Tibial artery (tissue), 4 donors: Measurements from ENCODE around the gene DRAP1.

ENCODE experiments used
- DNase-seq, 2 donors: peaks; one replicate each; pipeline ENCODE4 v3.0.0-alpha.2; 2019
- H3K27ac ChIP-seq, 2 donors: fragments of 200-600 bp; sonication (generic) in 1 of 2; 1 replicate in 1 of 2; 2 replicates in 1 of 2; pipeline ENCODE4 v1.5.1; 2018 to 2019; ENCODE audit warnings: mild to moderate bottlenecking in 1 of 2
- H3K27me3 ChIP-seq, 2 donors: fragments of 200-600 bp; sonication (generic) in 1 of 2; one replicate each; pipeline versions ENCODE4 v1.5.1 to v1.6.0; 2016 to 2019
- H3K36me3 ChIP-seq, 3 donors: fragments of 200-600 bp; sonication (generic) in 2 of 3; one replicate each; pipeline ENCODE4 v1.5.1; 2016 to 2019; ENCODE audit warnings: mild to moderate bottlenecking in 2 of 3
- H3K4me1 ChIP-seq, 4 donors: fragments of 200-600 bp; sonication (generic) in 2 of 4; 1 replicate in 3 of 4; 2 replicates in 1 of 4; pipeline ENCODE4 v1.5.1; 2016 to 2019
- H3K4me3 ChIP-seq, 2 donors: fragments of 200-600 bp; sonication (generic) in 1 of 2; 1 replicate in 1 of 2; 2 replicates in 1 of 2; pipeline ENCODE4 v1.5.1; 2018 to 2019; ENCODE audit warnings: mild to moderate bottlenecking in 2 of 2
- H3K9me3 ChIP-seq, 3 donors: fragments of 200-600 bp; sonication (generic) in 1 of 3; one replicate each; pipeline ENCODE4 v1.5.1; 2016 to 2019
- CTCF ChIP-seq, 2 experiments: fragments of 200-600 bp in 1 of 2; fragments of 450-650 bp in 1 of 2; IDR thresholded peaks; one replicate each; pipeline ENCODE4 v1.5.1; 2017 to 2019; ENCODE audit warnings: antibody characterized with exemption in 2 of 2, mild to moderate bottlenecking in 1 of 2, moderate library complexity in 1 of 2
- intact Hi-C: fragments of 100-400 bp; cut with DNase I; formaldehyde crosslinking; loops from one replicate; pipeline ENCODE4 v1.15.0; 2023; ENCODE audit warnings: low total_unique reads

Gene DRAP1

GRCh38 chr11:65934014-65934413 lies 14.8 kb downstream of the DRAP1 start:
- Histone ChIP-seq H3K4me3 (no peak overlapping the region), H3K4me1 (no peaks in the 10 kb centered on the region), H3K36me3 (no peaks in the 10 kb centered on the region), H3K27me3 (peaks cover 0 to 19% of the 10 kb centered on the region in 2 donors), H3K9me3 (no peaks in the 10 kb centered on the region), H3K27ac (no peak overlapping the region)
- no peak for TF ChIP-seq CTCF (IDR thresholded peaks at IDR 0.05)
- intact Hi-C loops, result no loop called here
- no peak for DNase-seq

GRCh38 chr11:65937766-65938165 lies 18.5 kb downstream of the DRAP1 start:
- DNase-seq, result no peak
- Histone ChIP-seq H3K27ac (no peak overlapping the region), H3K4me3 (no peak overlapping the region), H3K36me3 (no peaks in the 10 kb centered on the region), H3K27me3 (peaks cover 0 to 25% of the 10 kb centered on the region in 2 donors), H3K9me3 (no peaks in the 10 kb centered on the region), H3K4me1 (no peaks in the 10 kb centered on the region)
- no peak for TF ChIP-seq CTCF (IDR thresholded peaks at IDR 0.05)
- intact Hi-C loops, result no loop called here

- intact Hi-C loops, result no loop called here
- no peak for TF ChIP-seq CTCF (IDR thresholded peaks at IDR 0.05)
- peaks cover 0 to 14% of the 10 kb centered on the region in 2 donors for H3K27me3 ChIP-seq
- no peak overlapping the region for H3K27ac ChIP-seq
- H3K36me3 ChIP-seq, result no peaks in the 10 kb centered on the region
- DNase-seq, result no peak
- H3K9me3 ChIP-seq, result no peaks in the 10 kb centered on the region
- H3K4me3 ChIP-seq, result no peak overlapping the region
- no peaks in the 10 kb centered on the region for H3K4me1 ChIP-seq
Measured at GRCh38 chr11:65941720-65942310, 22.6 kb downstream of the DRAP1 start.

GRCh38 chr11:65942531-65942930 lies 23.3 kb downstream of the DRAP1 start:
- no peak for TF ChIP-seq CTCF (IDR thresholded peaks at IDR 0.05)

GRCh38 chr11:65944191-65944590 lies 25.0 kb downstream of the DRAP1 start:
- Histone ChIP-seq H3K4me1 (no peaks in the 10 kb centered on the region), H3K4me3 (no peak overlapping the region), H3K27ac (no peak overlapping the region), H3K9me3 (no peaks in the 10 kb centered on the region), H3K36me3 (no peaks in the 10 kb centered on the region), H3K27me3 (peaks cover 0 to 18% of the 10 kb centered on the region in 2 donors)
- intact Hi-C loops, result no loop called here
- no peak for DNase-seq
- TF ChIP-seq CTCF (IDR thresholded peaks at IDR 0.05), result no peak

More at GRCh38 chr11:65942531-65942930, 23.3 kb downstream of the DRAP1 start:
- Histone ChIP-seq H3K27me3 (peaks cover 0 to 14% of the 10 kb centered on the region in 2 donors), H3K4me1 (no peaks in the 10 kb centered on the region), H3K4me3 (no peak overlapping the region), H3K27ac (no peak overlapping the region), H3K9me3 (no peaks in the 10 kb centered on the region), H3K36me3 (no peaks in the 10 kb centered on the region)
- intact Hi-C loops, result no loop called here
- no peak for DNase-seq

- no peak for DNase-seq
- Histone ChIP-seq H3K4me3 (no peak overlapping the region), H3K9me3 (no peaks in the 10 kb centered on the region), H3K27ac (no peak overlapping the region), H3K4me1 (no peaks in the 10 kb centered on the region), H3K27me3 (peaks cover 0 to 18% of the 10 kb centered on the region in 2 donors), H3K36me3 (no peaks in the 10 kb centered on the region)
- intact Hi-C loops, result no loop called here
- TF ChIP-seq CTCF (IDR thresholded peaks at IDR 0.05), result no peak
Measured at GRCh38 chr11:65944767-65945166, 25.5 kb downstream of the DRAP1 start.
